ENCODE measurements around the gene CAPZB.

The CAPZB gene

DNA sequence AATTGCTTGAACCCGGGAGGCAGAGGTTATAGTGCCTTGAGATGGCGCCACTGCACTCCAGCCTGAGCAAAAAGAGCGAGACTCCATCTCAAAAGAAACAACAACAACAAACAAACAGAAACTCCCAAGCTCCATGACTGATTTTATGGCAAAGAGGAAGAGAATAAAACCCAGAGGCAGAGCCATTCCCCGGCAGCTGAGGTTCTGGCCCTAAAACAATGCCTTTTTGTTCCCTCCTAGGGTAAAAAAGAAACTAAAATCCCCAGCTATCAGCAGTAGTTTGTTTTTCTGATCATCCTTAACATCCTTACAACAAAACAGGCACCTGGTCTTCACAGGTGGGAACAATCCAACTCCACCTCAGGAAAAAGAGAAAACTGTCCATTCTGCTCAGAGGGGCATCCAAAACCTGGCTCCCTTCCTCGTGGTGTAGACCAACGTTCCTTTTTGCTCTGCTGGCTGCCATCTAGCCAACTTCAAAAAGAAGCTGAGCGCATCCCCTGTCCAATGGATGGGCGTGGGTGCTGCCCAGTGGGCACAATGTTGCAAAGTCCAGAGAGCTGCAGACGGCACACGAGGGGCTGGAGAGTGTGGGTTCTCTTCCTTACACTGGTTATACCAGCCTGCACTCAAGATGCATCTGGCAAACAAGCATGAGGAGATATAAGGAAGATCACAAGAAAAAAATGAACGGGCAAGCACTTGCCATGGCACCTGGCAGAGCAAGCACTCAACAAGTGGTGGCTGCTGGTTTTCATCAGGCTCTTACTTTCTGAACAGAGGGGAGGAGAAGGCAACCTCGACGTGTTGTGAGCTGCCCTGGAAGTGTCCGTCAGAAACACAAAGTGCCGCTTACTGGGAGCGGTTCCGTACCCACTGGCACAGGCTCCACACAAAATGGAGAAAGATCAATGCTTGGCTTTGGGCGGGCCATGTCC, 118.5 kb downstream of the CAPZB start:
- Histone ChIP-seq H3K36me3 (peaks cover 17% of the 10 kb centered on the region), H3K4me1 (ENCODE audit: control insufficient read depth in 1 of 2, insufficient read depth in 1 of 2, low read depth in 1 of 2, low read length in 1 of 2) (peaks cover 33 to 34% of the 10 kb centered on the region in 2 experiments), H3K27me3 (no peaks in the 10 kb centered on the region), H3K27ac (no peak overlapping the region), H3K9me3 (no peaks in the 10 kb centered on the region), H3K4me3 (ENCODE audit: low read depth in 1 of 2, low read length in 1 of 2) (no peak overlapping the region)
- TF ChIP-seq CTCF (IDR thresholded peaks at IDR 0.05), result no peak

GRCh38 chr1:19365721-19366120, 119.6 kb downstream of the CAPZB start:
- H3K4me3 ChIP-seq (ENCODE audit: low read depth in 1 of 2, low read length in 1 of 2), result no peak overlapping the region
- no peaks in the 10 kb centered on the region for H3K27me3 ChIP-seq
- peaks cover 17% of the 10 kb centered on the region for H3K36me3 ChIP-seq
- TF ChIP-seq CTCF (IDR thresholded peaks at IDR 0.05), result no peak
- peaks cover 21 to 23% of the 10 kb centered on the region in 2 experiments for H3K4me1 ChIP-seq (ENCODE audit: control insufficient read depth in 1 of 2, insufficient read depth in 1 of 2, low read depth in 1 of 2, low read length in 1 of 2)
- H3K9me3 ChIP-seq, result no peaks in the 10 kb centered on the region
- H3K27ac ChIP-seq, result no peak overlapping the region

GRCh38 chr1:19363536-19364152, 121.7 kb downstream of the CAPZB start:
- no peaks in the 10 kb centered on the region for H3K9me3 ChIP-seq
- peaks cover under 1 to 2% of the 10 kb centered on the region in 2 experiments for H3K4me1 ChIP-seq (ENCODE audit: control insufficient read depth in 1 of 2, insufficient read depth in 1 of 2, low read depth in 1 of 2, low read length in 1 of 2)
- no peak for TF ChIP-seq CTCF (IDR thresholded peaks at IDR 0.05)
- H3K27ac ChIP-seq, result no peak overlapping the region
- peaks cover 26% of the 10 kb centered on the region for H3K36me3 ChIP-seq
- H3K27me3 ChIP-seq, result no peaks in the 10 kb centered on the region
- no peak overlapping the region for H3K4me3 ChIP-seq (ENCODE audit: low read depth in 1 of 2, low read length in 1 of 2)

DNA sequence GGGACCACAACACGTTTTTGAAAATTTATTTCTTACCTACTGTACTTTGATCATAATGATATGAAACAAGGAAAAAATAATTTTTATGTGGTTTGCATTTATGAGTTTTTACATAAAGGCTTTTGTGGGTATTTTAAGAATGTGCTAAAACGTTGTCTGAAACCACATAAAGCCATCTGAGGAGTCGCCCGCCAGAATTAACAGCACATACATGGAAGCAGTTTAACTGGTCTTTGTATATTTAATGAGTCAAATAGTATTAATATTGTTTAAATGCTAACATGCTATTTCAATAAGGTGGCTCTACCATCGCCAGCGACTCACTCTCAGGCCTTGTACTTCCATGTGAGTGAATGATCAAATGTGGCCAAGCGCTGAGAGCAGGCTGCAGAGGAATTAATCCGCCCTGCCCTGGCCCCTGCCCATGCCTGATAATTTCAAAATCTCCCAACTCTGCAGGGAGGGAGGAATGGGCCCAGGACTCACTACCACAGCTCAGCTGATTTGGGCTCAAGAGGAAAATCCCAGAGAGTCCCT, 123.7 kb downstream of the CAPZB start:
- no peaks in the 10 kb centered on the region for H3K9me3 ChIP-seq
- H3K36me3 ChIP-seq, result peaks cover 40% of the 10 kb centered on the region
- H3K4me3 ChIP-seq (ENCODE audit: low read depth in 1 of 2, low read length in 1 of 2), result no peak overlapping the region
- no peak overlapping the region for H3K27ac ChIP-seq
- H3K27me3 ChIP-seq, result no peaks in the 10 kb centered on the region
- no peak for TF ChIP-seq CTCF (IDR thresholded peaks at IDR 0.05)
- H3K4me1 ChIP-seq (ENCODE audit: control insufficient read depth in 1 of 2, insufficient read depth in 1 of 2, low read depth in 1 of 2, low read length in 1 of 2), result no peaks in the 10 kb centered on the region

DNA sequence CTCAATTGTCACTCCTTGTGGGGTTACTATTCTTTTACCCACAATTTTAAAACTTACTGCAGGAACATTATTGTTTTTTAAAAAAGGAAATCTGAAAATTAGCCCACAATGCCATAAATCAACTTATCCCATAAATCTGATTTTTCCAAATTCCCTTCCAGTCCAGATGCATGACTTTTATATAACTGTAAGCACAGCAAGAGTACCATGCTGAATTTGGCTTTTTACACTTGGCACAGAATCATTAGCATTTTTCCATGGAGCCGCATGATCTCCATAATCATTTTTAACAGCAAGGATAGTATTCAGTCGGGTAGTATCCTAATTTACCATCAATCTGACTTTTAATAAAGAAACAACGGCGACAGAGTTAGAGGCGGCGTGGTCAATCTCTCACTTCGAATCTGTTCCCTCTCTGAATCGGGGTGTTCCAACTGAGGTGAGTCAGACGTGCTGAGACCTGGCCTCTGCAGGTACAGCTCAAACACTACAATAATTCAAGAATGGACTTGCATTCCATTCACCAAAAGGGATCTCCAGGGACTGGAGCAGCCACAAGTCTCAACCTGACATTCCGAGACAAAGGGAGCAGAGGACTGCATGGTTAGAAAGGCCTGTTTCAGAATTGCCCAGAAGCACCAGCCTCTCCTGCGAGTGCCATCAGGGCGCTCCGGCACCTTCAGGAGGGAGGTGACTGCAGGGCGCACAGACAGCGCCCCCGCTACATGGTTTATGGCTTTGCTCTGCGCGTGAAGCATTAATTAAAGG, 124.3 kb downstream of the CAPZB start:
- TF ChIP-seq CTCF (IDR thresholded peaks at IDR 0.05), result no peak
- Histone ChIP-seq H3K9me3 (no peaks in the 10 kb centered on the region), H3K27me3 (no peaks in the 10 kb centered on the region), H3K27ac (no peak overlapping the region), H3K4me1 (ENCODE audit: control insufficient read depth in 1 of 2, insufficient read depth in 1 of 2, low read depth in 1 of 2, low read length in 1 of 2) (no peaks in the 10 kb centered on the region), H3K36me3 (peaks cover 46% of the 10 kb centered on the region), H3K4me3 (ENCODE audit: low read depth in 1 of 2, low read length in 1 of 2) (no peak overlapping the region)

All from neutrophil (primary cell).